ENCODE data around the gene PRICKLE1.

PRICKLE1 gene

GRCh38 chr12:42589465-42590329 lies at the start of gene PRICKLE1:
Gene PRICKLE1, minus strand, starts transcription at chr12:42589746. Its CDS starts 117,230 bp downstream, at chr12:42472516.
- FAIRE-seq, result no peak
- peak; percentile 68 for DNase-seq (ENCODE audit: insufficient read length, low spot score)
- TF ChIP-seq POLR2A (IDR thresholded peaks at IDR 0.05; ENCODE audit: low read depth, low read length), result no peak

GRCh38 chr12:42638697-42639096 lies 49.2 kb upstream of the PRICKLE1 start:
- FAIRE-seq (no peak), DNase-seq (ENCODE audit: insufficient read length, low spot score) (no peak)
- no peak for TF ChIP-seq POLR2A (IDR thresholded peaks at IDR 0.05; ENCODE audit: low read depth, low read length)

- DNase-seq (ENCODE audit: insufficient read length, low spot score) (no peak), FAIRE-seq (no peak)
- TF ChIP-seq POLR2A (IDR thresholded peaks at IDR 0.05; ENCODE audit: low read depth, low read length), result no peak
Observed at GRCh38 chr12:42638011-42638410, 48.5 kb upstream of the PRICKLE1 start.

- no peak for DNase-seq (ENCODE audit: insufficient read length, low spot score)
- TF ChIP-seq POLR2A (IDR thresholded peaks at IDR 0.05; ENCODE audit: low read depth, low read length), result no peak
- FAIRE-seq, result no peak
Observed at GRCh38 chr12:42636993-42637392, 47.4 kb upstream of the PRICKLE1 start.

- FAIRE-seq (no peak), DNase-seq (ENCODE audit: insufficient read length, low spot score) (no peak)
- TF ChIP-seq POLR2A (IDR thresholded peaks at IDR 0.05; ENCODE audit: low read depth, low read length), result no peak
Observed at GRCh38 chr12:42633594-42633993, 44.0 kb upstream of the PRICKLE1 start.

GRCh38 chr12:42631513-42631912 lies 42.0 kb upstream of the PRICKLE1 start:
- TF ChIP-seq POLR2A (IDR thresholded peaks at IDR 0.05; ENCODE audit: low read depth, low read length), result no peak
- FAIRE-seq (no peak), DNase-seq (ENCODE audit: insufficient read length, low spot score) (no peak)

GRCh38 chr12:42630314-42630713 lies 40.8 kb upstream of the PRICKLE1 start:
- FAIRE-seq, result no peak
- no peak for TF ChIP-seq POLR2A (IDR thresholded peaks at IDR 0.05; ENCODE audit: low read depth, low read length)
- no peak for DNase-seq (ENCODE audit: insufficient read length, low spot score)

GRCh38 chr12:42627151-42627550 lies 37.6 kb upstream of the PRICKLE1 start:
- TF ChIP-seq POLR2A (IDR thresholded peaks at IDR 0.05; ENCODE audit: low read depth, low read length), result no peak
- no peak for FAIRE-seq
- DNase-seq (ENCODE audit: insufficient read length, low spot score), result no peak

GRCh38 chr12:42625611-42626010 lies 36.1 kb upstream of the PRICKLE1 start:
- FAIRE-seq (no peak), DNase-seq (ENCODE audit: insufficient read length, low spot score) (no peak)
- TF ChIP-seq POLR2A (IDR thresholded peaks at IDR 0.05; ENCODE audit: low read depth, low read length), result no peak

GRCh38 chr12:42617622-42618021 lies 28.1 kb upstream of the PRICKLE1 start:
- no peak for TF ChIP-seq POLR2A (IDR thresholded peaks at IDR 0.05; ENCODE audit: low read depth, low read length)
- DNase-seq (ENCODE audit: insufficient read length, low spot score) (no peak), FAIRE-seq (no peak)

- FAIRE-seq (no peak), DNase-seq (ENCODE audit: insufficient read length, low spot score) (no peak)
- no peak for TF ChIP-seq POLR2A (IDR thresholded peaks at IDR 0.05; ENCODE audit: low read depth, low read length)
Observed at GRCh38 chr12:42615006-42615405, 25.5 kb upstream of the PRICKLE1 start.

- TF ChIP-seq POLR2A (IDR thresholded peaks at IDR 0.05; ENCODE audit: low read depth, low read length), result no peak
- DNase-seq (ENCODE audit: insufficient read length, low spot score), result no peak
- FAIRE-seq, result no peak
Observed at GRCh38 chr12:42612231-42612613, 22.7 kb upstream of the PRICKLE1 start.

GRCh38 chr12:42611571-42612230 lies 22.2 kb upstream of the PRICKLE1 start:
- FAIRE-seq (no peak), DNase-seq (ENCODE audit: insufficient read length, low spot score) (no peak)
- TF ChIP-seq POLR2A (IDR thresholded peaks at IDR 0.05; ENCODE audit: low read depth, low read length), result no peak

GRCh38 chr12:42609605-42610004 lies 20.1 kb upstream of the PRICKLE1 start:
- FAIRE-seq (no peak), DNase-seq (ENCODE audit: insufficient read length, low spot score) (no peak)
- no peak for TF ChIP-seq POLR2A (IDR thresholded peaks at IDR 0.05; ENCODE audit: low read depth, low read length)

Data from H54 (cell line).